ENCODE results near the gene BRCA1. TPM values are rescaled to one million over a fixed set of nuclear protein-coding genes. Genes with fewer than 3 reads are reported as not detected.

BRCA1 gene
- total and polyA plus RNA-seq, 7 donors: 0.60 to 10.2 (median 5.6) TPM

DNA sequence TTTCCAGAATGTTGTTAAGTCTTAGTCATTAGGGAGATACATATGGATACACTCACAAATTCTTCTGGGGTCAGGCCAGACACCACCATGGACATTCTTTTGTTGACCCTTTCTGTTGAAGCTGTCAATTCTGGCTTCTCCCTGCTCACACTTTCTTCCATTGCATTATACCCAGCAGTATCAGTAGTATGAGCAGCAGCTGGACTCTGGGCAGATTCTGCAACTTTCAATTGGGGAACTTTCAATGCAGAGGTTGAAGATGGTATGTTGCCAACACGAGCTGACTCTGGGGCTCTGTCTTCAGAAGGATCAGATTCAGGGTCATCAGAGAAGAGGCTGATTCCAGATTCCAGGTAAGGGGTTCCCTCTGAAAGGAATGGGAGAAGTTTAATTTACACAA is 54.3 kb downstream of the BRCA1 start:
- intact Hi-C loops (cut with DNase I): no loop called here
- H3K27ac ChIP-seq: no peak overlapping the region
- WGBS, 2 donors: 88 to 89% methylated on average over 1 of the region's 1 CpG

DNA sequence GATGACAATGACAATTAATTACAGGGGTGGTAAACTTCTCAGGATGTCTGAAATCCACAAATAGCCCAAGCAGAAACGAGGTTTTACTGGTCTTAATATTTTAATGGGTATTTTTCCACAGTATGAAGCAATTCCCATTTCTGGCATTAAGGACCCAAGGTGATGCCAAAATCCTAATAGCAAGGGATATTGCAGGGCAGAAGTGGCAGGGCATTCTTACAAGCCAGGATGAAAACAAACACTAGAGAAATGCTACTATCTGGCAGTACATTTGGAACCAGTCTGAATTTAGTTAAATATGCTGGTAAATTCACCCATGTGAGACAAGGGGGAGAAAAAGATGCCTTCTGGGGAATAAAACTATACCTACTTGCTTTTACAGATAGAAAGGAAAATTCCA is 54.9 kb downstream of the BRCA1 start:
- H3K9me3 ChIP-seq: no peaks in the 10 kb centered on the region
- TF ChIP-seq EP300 (IDR thresholded peaks at IDR 0.05): no peak
- TF ChIP-seq POLR2AphosphoS5 (IDR thresholded peaks at IDR 0.05): no peak
- no peak for TF ChIP-seq POLR2A (IDR thresholded peaks at IDR 0.05)
- TF ChIP-seq, protein P1, sequence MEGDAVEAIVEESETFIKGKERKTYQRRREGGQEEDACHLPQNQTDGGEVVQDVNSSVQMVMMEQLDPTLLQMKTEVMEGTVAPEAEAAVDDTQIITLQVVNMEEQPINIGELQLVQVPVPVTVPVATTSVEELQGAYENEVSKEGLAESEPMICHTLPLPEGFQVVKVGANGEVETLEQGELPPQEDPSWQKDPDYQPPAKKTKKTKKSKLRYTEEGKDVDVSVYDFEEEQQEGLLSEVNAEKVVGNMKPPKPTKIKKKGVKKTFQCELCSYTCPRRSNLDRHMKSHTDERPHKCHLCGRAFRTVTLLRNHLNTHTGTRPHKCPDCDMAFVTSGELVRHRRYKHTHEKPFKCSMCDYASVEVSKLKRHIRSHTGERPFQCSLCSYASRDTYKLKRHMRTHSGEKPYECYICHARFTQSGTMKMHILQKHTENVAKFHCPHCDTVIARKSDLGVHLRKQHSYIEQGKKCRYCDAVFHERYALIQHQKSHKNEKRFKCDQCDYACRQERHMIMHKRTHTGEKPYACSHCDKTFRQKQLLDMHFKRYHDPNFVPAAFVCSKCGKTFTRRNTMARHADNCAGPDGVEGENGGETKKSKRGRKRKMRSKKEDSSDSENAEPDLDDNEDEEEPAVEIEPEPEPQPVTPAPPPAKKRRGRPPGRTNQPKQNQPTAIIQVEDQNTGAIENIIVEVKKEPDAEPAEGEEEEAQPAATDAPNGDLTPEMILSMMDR (IDR thresholded peaks at IDR 0.05): no peak
- WGBS, 2 donors: 82 to 89% methylated on average over 1 of the region's 1 CpG

More for the DNA sequence above, 54.3 kb downstream of the BRCA1 start:
- Histone ChIP-seq H3K9me3 (no peaks in the 10 kb centered on the region), H3K4me1 (no peaks in the 10 kb centered on the region), H3K27me3 (no peaks in the 10 kb centered on the region), H3K36me3 (no peaks in the 10 kb centered on the region), H3K4me3 (no peak overlapping the region)
- TF ChIP-seq, protein P1 (IDR thresholded peaks at IDR 0.05): no peak
- TF ChIP-seq POLR2A (IDR thresholded peaks at IDR 0.05): no peak
- TF ChIP-seq POLR2AphosphoS5 (IDR thresholded peaks at IDR 0.05): no peak
- no peak for TF ChIP-seq EP300 (IDR thresholded peaks at IDR 0.05)
- no peak for DNase-seq

DNA sequence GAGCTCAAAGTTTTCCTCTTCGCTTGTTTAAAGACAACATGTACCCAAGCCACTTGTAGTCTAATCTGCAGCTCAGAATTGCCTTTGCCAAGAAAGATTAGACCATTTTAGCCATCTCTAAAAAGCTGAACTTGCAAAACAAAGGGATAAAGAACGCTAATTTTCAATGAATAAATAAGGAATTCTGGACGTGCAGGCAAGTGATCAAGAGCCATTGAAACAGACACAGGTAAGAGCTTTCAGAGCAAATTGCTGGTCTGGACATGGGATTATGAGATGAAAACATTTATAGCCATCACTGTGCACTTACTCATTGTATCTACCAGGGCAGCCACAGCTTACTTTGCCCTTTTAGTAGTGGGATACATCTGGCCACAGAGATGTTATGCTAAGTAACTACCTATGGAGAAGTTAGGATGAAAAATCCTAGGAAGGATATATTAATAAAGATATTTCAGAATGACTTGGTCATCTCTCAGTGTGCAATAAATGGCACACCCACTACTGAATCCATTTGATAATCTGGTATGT is 55.7 kb downstream of the BRCA1 start:
- DNase-seq: no peak
- no peaks in the 10 kb centered on the region for H3K4me1 ChIP-seq
- WGBS, 2 donors: 95% methylated on average over 3 of the region's 3 CpGs
- TF ChIP-seq, protein P1 (IDR thresholded peaks at IDR 0.05): no peak
- TF ChIP-seq EP300 (IDR thresholded peaks at IDR 0.05): no peak
- no peak for TF ChIP-seq POLR2AphosphoS5 (IDR thresholded peaks at IDR 0.05)
- TF ChIP-seq POLR2A (IDR thresholded peaks at IDR 0.05): no peak
- intact Hi-C loops (cut with DNase I): no loop called here
- no peaks in the 10 kb centered on the region for H3K27me3 ChIP-seq
- no peak overlapping the region for H3K27ac ChIP-seq
- H3K4me3 ChIP-seq: no peak overlapping the region
- no peaks in the 10 kb centered on the region for H3K36me3 ChIP-seq
- no peaks in the 10 kb centered on the region for H3K9me3 ChIP-seq

More for the DNA sequence above, 54.9 kb downstream of the BRCA1 start:
- intact Hi-C loops (cut with DNase I): no loop called here
- Histone ChIP-seq H3K4me3 (no peak overlapping the region), H3K36me3 (no peaks in the 10 kb centered on the region), H3K4me1 (no peaks in the 10 kb centered on the region), H3K27me3 (no peaks in the 10 kb centered on the region), H3K27ac (no peak overlapping the region)
- DNase-seq: no peak

DNA sequence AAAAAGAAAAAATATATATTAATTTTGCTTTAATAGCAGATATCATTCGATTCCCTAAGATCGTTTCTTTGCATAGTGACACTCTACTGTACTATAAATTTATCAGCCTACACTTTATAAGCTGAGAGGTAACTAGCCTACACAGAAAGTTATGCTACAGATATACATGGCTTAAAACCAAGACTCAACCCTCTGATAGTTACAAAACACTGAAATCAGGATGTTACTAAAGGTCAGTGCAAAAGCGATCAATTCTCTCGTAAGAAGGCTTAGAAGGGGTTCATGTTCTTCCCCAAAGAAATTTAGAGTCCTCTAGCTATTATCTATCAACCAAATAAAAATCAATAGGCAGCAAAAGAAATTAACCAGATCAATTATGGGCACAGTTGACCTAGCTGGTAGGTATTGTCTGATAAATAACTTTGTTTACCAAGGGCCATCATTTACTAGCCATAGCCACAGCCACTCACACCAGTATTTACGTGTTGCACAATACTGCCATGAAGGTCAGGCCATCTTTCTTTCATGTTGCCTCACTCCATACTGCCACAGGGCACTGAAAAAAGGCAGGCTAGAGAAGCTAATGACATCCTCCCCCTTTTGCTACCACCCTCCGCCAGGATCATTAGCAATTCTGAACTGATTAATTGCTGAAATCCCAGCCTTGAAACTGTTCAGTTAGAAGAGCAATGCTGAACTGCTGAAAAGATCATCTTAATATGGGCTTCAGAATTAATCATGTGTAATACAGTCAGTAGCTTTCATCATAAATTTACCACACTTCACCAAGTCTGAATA is 56.4 kb downstream of the BRCA1 start:
- DNase-seq: no peak
- TF ChIP-seq, protein P1 (IDR thresholded peaks at IDR 0.05): no peak
- TF ChIP-seq POLR2A (IDR thresholded peaks at IDR 0.05) (no peak), POLR2AphosphoS5 (IDR thresholded peaks at IDR 0.05) (no peak), EP300 (IDR thresholded peaks at IDR 0.05) (no peak)
- H3K9me3 ChIP-seq: no peaks in the 10 kb centered on the region
- H3K36me3 ChIP-seq: no peaks in the 10 kb centered on the region
- intact Hi-C loops (cut with DNase I): no loop called here
- no peak overlapping the region for H3K4me3 ChIP-seq
- H3K4me1 ChIP-seq: no peaks in the 10 kb centered on the region
- 96 to 97% methylated on average over 6 of the region's 6 CpGs for WGBS, 2 donors
- no peak overlapping the region for H3K27ac ChIP-seq
- H3K27me3 ChIP-seq: no peaks in the 10 kb centered on the region
